IMR-90 (cell line): ENCODE results near the gene CACNA1G. TPM values are rescaled to one million over a fixed set of nuclear protein-coding genes. Genes with fewer than 3 reads are reported as not detected.

Experiments used
- ATAC-seq: fragments of 200-7000 bp; cut with Tn5 transposase; 2 replicates; pipeline ENCODE4 v1.9.1; 2020; ENCODE audit warnings: low read depth, mild to moderate bottlenecking, moderate library complexity
- BruUV-seq: library from RNA; stranded (reverse); fragments of 400-500 nt; replicated peaks from 2 replicates; lab custom pipeline; 2021; lab: Mats Ljungman, UMichigan
- CTCF ChIA-PET: fragments of 300-600 bp; formaldehyde crosslinking; extraction: SDS; loops from one replicate; lab custom pipeline; 2021; ENCODE audit warnings: antibody characterized with exemption; lab: Yijun Ruan, JAX
- POLR2A ChIA-PET: fragments of 300-600 bp; sonication (Branson Sonifier 250); formaldehyde crosslinking; loops from one replicate; lab custom pipeline; 2022; ENCODE audit warnings: antibody characterized with exemption; ENCODE audit not compliant: unreplicated experiment; lab: Charles Lee
- DNase-seq: peaks from one replicate; pipeline ENCODE4 v3.0.0; 2013
- H2AFZ ChIP-seq: replicated peaks from 2 replicates; pipeline ENCODE3; 2013; ENCODE audit warnings: low read length, mild to moderate bottlenecking; ENCODE audit not compliant: poor library complexity
- H2AK5ac ChIP-seq: 2 replicates; pipeline ENCODE4 v1.6.1; 2013; ENCODE audit warnings: low read depth, low read length, inconsistent platforms
- H2AK9ac ChIP-seq: replicated peaks from 2 replicates; pipeline ENCODE3; 2013; ENCODE audit warnings: mild to moderate bottlenecking, low read depth, low read length, moderate library complexity; ENCODE audit not compliant: poor library complexity
- H2BK120ac ChIP-seq: 2 replicates; pipeline ENCODE4 v1.6.1; 2013; ENCODE audit warnings: low read depth, low read length, inconsistent platforms
- H2BK15ac ChIP-seq: 3 replicates; pipeline ENCODE4 v1.6.1; 2013; ENCODE audit warnings: low read depth, low read length, inconsistent platforms
- H2BK20ac ChIP-seq: 2 replicates; pipeline ENCODE4 v1.6.1; 2013; ENCODE audit warnings: low read depth, mild to moderate bottlenecking, inconsistent platforms, low read length, moderate library complexity
- H2BK5ac ChIP-seq: 2 replicates; pipeline ENCODE4 v1.6.1; 2013; ENCODE audit warnings: mild to moderate bottlenecking, low read depth, low read length, inconsistent platforms; ENCODE audit not compliant: poor library complexity, severe bottlenecking
- H3K14ac ChIP-seq: replicated peaks from 2 replicates; pipeline ENCODE4 v1.6.1; 2013; ENCODE audit warnings: low read depth, low read length, inconsistent platforms
- H3K18ac ChIP-seq: 2 replicates; pipeline ENCODE4 v1.6.1; 2013; ENCODE audit warnings: low read depth, low read length, control low read depth
- H3K23ac ChIP-seq: 2 replicates; pipeline ENCODE4 v1.6.1; 2013; ENCODE audit warnings: low read depth, low read length, inconsistent platforms
- H3K27ac ChIP-seq: 2 replicates; pipeline ENCODE4 v1.5.1; 2013; ENCODE audit warnings: mild to moderate bottlenecking, control low read depth, low read length; ENCODE audit not compliant: insufficient read depth
- H3K27me3 ChIP-seq: 2 replicates; pipeline ENCODE4 v1.6.1; 2013; ENCODE audit warnings: low read length; ENCODE audit not compliant: control insufficient read depth, insufficient read depth
- H3K36me3 ChIP-seq: 2 replicates; pipeline ENCODE4 v1.6.1; 2013; ENCODE audit warnings: low read length, mixed read lengths; ENCODE audit not compliant: control insufficient read depth, insufficient read depth
- H3K4ac ChIP-seq: 2 replicates; pipeline ENCODE4 v1.6.1; 2013; ENCODE audit warnings: low read depth, low read length, inconsistent platforms
- H3K4me1 ChIP-seq: 2 replicates; pipeline ENCODE4 v1.6.1; 2013; ENCODE audit warnings: low read length, mixed read lengths; ENCODE audit not compliant: control insufficient read depth, insufficient read depth
- H3K4me2 ChIP-seq: 2 replicates; pipeline ENCODE4 v1.6.1; 2013; ENCODE audit warnings: low read depth, mild to moderate bottlenecking, control low read depth, low read length, moderate library complexity
- H3K4me3 ChIP-seq: 2 replicates; pipeline ENCODE4 v1.5.1; 2013; ENCODE audit warnings: low read depth, mild to moderate bottlenecking, control low read depth, low read length, moderate library complexity; ENCODE audit not compliant: insufficient read depth
- H3K56ac ChIP-seq: 2 replicates; pipeline ENCODE4 v1.6.1; 2013; ENCODE audit warnings: low read length, inconsistent platforms; ENCODE audit not compliant: insufficient read depth; ENCODE audit errors: extremely low read depth
- H3K79me1 ChIP-seq, 2 experiments: 2 replicates each; pipeline ENCODE4 v1.6.1; 2013; ENCODE audit warnings: low read length in 2 of 2, inconsistent platforms in 1 of 2, low read depth in 1 of 2
- H3K9ac ChIP-seq: 2 replicates; pipeline ENCODE4 v1.6.1; 2013; ENCODE audit warnings: low read depth, low read length, control low read depth
- H3K9me1 ChIP-seq: 2 replicates; pipeline ENCODE4 v1.6.1; 2013; ENCODE audit warnings: low read length, inconsistent platforms; ENCODE audit not compliant: insufficient read depth
- H3K9me3 ChIP-seq: 2 replicates; pipeline ENCODE4 v1.6.1; 2013; ENCODE audit warnings: low read length; ENCODE audit not compliant: control insufficient read depth, insufficient read depth
- H4K20me1 ChIP-seq: 2 replicates; pipeline ENCODE4 v1.6.1; 2013; ENCODE audit warnings: low read length, inconsistent platforms; ENCODE audit not compliant: insufficient read depth
- H4K5ac ChIP-seq: 2 replicates; pipeline ENCODE4 v1.6.1; 2013; ENCODE audit warnings: mild to moderate bottlenecking, low read depth, low read length, control low read depth
- H4K8ac ChIP-seq, 2 experiments: 2 replicates each; pipeline ENCODE4 v1.6.1; 2013; ENCODE audit warnings: low read depth in 2 of 2, low read length in 2 of 2, control low read depth in 1 of 2, inconsistent platforms in 1 of 2
- H4K91ac ChIP-seq: 2 replicates; pipeline ENCODE4 v1.6.1; 2013; ENCODE audit warnings: low read depth, low read length, inconsistent platforms; ENCODE audit not compliant: insufficient read depth
- BHLHE40 ChIP-seq: fragments of 150-350 bp; IDR thresholded peaks from 2 replicates; pipeline ENCODE4 v1.6.1; 2016; ENCODE audit warnings: mild to moderate bottlenecking, low read depth, low read length
- CEBPB ChIP-seq: IDR thresholded peaks from 2 replicates; pipeline ENCODE4 v1.6.1; 2012; ENCODE audit warnings: low read depth, low read length, improper control_type of control experiment
- CHD1 ChIP-seq: IDR thresholded peaks from 2 replicates; pipeline ENCODE4 v1.6.1; 2012; ENCODE audit warnings: low read depth, low read length, improper control_type of control experiment
- FOS ChIP-seq: fragments of 150-350 bp; IDR thresholded peaks from 2 replicates; pipeline ENCODE4 v1.6.1; 2016; ENCODE audit warnings: low read depth, low read length
- MAFK ChIP-seq: IDR thresholded peaks from 2 replicates; pipeline ENCODE4 v1.6.1; 2012; ENCODE audit warnings: low read depth, low read length, improper control_type of control experiment
- NFE2L2 ChIP-seq: fragments of 150-350 bp; IDR thresholded peaks from 2 replicates; pipeline ENCODE4 v1.6.1; 2016; ENCODE audit warnings: low read depth, mild to moderate bottlenecking, low read length
- POLR2A ChIP-seq: IDR thresholded peaks from 2 replicates; pipeline ENCODE4 v1.6.1; 2012; ENCODE audit warnings: mild to moderate bottlenecking, low read depth, low read length
- RAD21 ChIP-seq: IDR thresholded peaks from 2 replicates; pipeline ENCODE4 v1.6.1; 2012; ENCODE audit warnings: low read length, improper control_type of control experiment
- RCOR1 ChIP-seq: IDR thresholded peaks from 2 replicates; pipeline ENCODE4 v1.6.1; 2012; ENCODE audit warnings: mild to moderate bottlenecking, low read length, improper control_type of control experiment; ENCODE audit not compliant: insufficient replicate concordance
- RFX5 ChIP-seq: IDR thresholded peaks from 2 replicates; pipeline ENCODE4 v1.8.0; 2012; ENCODE audit warnings: low read depth, mild to moderate bottlenecking, low read length, moderate library complexity
- SMC3 ChIP-seq: fragments of 150-350 bp; IDR thresholded peaks from 2 replicates; pipeline ENCODE4 v1.6.1; 2016; ENCODE audit warnings: low read depth, mild to moderate bottlenecking, antibody characterized with exemption, low read length, moderate library complexity
- WGBS, 2 experiments: methylation state at CpG; one replicate each; pipeline versions ENCODE4 v1.1.5 to v1.1.7; 2013; ENCODE audit warnings: missing lambda C conversion rate in 2 of 2; ENCODE audit not compliant: insufficient read length in 1 of 2; ENCODE audit errors: extremely low coverage in 2 of 2; 5-methylcytosine and 5-hydroxymethylcytosine counted together
- dilution Hi-C: fragments of 300-500 bp; cut with HindIII; formaldehyde crosslinking; loops from one replicate; pipeline ENCODE4 v1.14.3; 2018; ENCODE audit warnings: low sequenced_read_pairs; ENCODE audit not compliant: unreplicated experiment
- in situ Hi-C: fragments of 300-500 bp; cut with MboI; formaldehyde crosslinking; loops from 3 replicates; pipeline ENCODE4 v1.14.3; 2019; ENCODE audit warnings: low sequenced_read_pairs, inconsistent platforms, mixed read lengths
- intact Hi-C: fragments of 100-400 bp; cut with micrococcal nuclease; formaldehyde crosslinking; loops from 2 replicates; pipeline ENCODE4 v1.10.0; 2022
- polyA plus RNA-seq, 3 experiments: library from polyadenylated mRNA; depleted of rRNA; stranded (reverse); fragments of >200 nt; gene quantifications; 2 replicates each; pipeline ENCODE4 v1.2.3, GENCODE V29; 2012; ENCODE audit warnings: low replicate concordance in 1 of 3
- total RNA-seq: library from RNA; depleted of rRNA; stranded (reverse); fragments of >200 nt; gene quantifications from 2 replicates; pipeline ENCODE4 v1.2.3, GENCODE V29; 2012
- TF ChIP-seq, protein P1 (sequence below): conservative IDR thresholded peaks from 2 replicates; pipeline ENCODE4 v1.5.1; 2012; ENCODE audit warnings: mild to moderate bottlenecking, low read depth, low read length, improper control_type of control experiment
- TF ChIP-seq, protein P2 (sequence below): fragments of 150-350 bp; IDR thresholded peaks from 2 replicates; pipeline ENCODE4 v1.6.1; 2016; ENCODE audit warnings: low read depth, mild to moderate bottlenecking, low read length, moderate library complexity, borderline replicate concordance
- TF ChIP-seq, protein P3 (sequence below): fragments of 150-350 bp; IDR thresholded peaks from 2 replicates; pipeline ENCODE4 v1.6.1; 2017; ENCODE audit warnings: mild to moderate bottlenecking, antibody characterized with exemption, low read length, low read depth

Gene CACNA1G
- total and polyA plus RNA-seq, 2 of the 4 experiments (the other 2 are of a cell fraction): under 0.01 to 0.03 TPM

DNA sequence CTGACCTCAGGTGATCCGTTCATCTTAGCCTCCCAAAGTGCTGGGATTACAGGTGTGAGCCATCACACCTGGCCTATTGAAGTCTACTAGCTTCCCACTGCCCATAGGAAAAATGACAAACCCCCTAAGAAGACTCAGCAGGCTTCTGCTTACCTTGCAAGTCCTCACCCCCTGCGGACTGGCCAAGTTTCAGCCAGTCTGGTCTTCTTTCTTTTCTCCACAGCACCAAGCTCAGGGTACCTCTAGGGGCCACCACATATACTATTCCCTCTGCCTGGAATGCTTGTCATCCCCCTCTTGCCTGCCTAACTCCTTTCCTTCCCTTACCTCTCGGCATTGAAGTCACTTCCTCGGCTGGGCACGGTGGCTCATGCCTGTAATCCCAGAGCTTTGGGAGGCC is 105.3 kb downstream of the CACNA1G start:
- Histone ChIP-seq H3K56ac (no peak overlapping the region), H2AFZ (no peak overlapping the region), H3K4me1 (peaks cover 30% of the 10 kb centered on the region), H3K18ac (no peak overlapping the region), H3K4me3 (no peak overlapping the region), H3K79me1 (peaks cover 0 to 20% of the 10 kb centered on the region in 2 experiments; a peak in 2 of 4 replicates), H3K23ac (no peak overlapping the region), H3K4ac (no peak overlapping the region), H4K5ac (no peak overlapping the region), H2BK20ac (no peak overlapping the region), H3K9ac (no peak overlapping the region), H4K91ac (no peak overlapping the region), H2BK120ac (no peak overlapping the region), H2AK5ac (no peak overlapping the region), H3K27ac (no peak overlapping the region), H4K8ac (no peak overlapping the region), H3K27me3 (no peaks in the 10 kb centered on the region), H4K20me1 (no peaks in the 10 kb centered on the region), H2AK9ac (no peak overlapping the region), H3K9me1 (peaks cover 38% of the 10 kb centered on the region), H3K14ac (no peak overlapping the region), H3K4me2 (no peak overlapping the region), H3K36me3 (no peaks in the 10 kb centered on the region), H2BK5ac (no peak overlapping the region), H3K9me3 (no peaks in the 10 kb centered on the region), H2BK15ac (no peak overlapping the region)
- ChIA-PET POLR2A (no interaction called here), CTCF (no interaction called here)
- TF ChIP-seq MAFK: no peak
- TF ChIP-seq NFE2L2: no peak
- TF ChIP-seq FOS: no peak
- TF ChIP-seq, protein P1, sequence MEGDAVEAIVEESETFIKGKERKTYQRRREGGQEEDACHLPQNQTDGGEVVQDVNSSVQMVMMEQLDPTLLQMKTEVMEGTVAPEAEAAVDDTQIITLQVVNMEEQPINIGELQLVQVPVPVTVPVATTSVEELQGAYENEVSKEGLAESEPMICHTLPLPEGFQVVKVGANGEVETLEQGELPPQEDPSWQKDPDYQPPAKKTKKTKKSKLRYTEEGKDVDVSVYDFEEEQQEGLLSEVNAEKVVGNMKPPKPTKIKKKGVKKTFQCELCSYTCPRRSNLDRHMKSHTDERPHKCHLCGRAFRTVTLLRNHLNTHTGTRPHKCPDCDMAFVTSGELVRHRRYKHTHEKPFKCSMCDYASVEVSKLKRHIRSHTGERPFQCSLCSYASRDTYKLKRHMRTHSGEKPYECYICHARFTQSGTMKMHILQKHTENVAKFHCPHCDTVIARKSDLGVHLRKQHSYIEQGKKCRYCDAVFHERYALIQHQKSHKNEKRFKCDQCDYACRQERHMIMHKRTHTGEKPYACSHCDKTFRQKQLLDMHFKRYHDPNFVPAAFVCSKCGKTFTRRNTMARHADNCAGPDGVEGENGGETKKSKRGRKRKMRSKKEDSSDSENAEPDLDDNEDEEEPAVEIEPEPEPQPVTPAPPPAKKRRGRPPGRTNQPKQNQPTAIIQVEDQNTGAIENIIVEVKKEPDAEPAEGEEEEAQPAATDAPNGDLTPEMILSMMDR: no peak
- no peak for TF ChIP-seq BHLHE40
- TF ChIP-seq, protein P2, sequence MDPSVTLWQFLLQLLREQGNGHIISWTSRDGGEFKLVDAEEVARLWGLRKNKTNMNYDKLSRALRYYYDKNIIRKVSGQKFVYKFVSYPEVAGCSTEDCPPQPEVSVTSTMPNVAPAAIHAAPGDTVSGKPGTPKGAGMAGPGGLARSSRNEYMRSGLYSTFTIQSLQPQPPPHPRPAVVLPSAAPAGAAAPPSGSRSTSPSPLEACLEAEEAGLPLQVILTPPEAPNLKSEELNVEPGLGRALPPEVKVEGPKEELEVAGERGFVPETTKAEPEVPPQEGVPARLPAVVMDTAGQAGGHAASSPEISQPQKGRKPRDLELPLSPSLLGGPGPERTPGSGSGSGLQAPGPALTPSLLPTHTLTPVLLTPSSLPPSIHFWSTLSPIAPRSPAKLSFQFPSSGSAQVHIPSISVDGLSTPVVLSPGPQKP: no peak
- no peak for TF ChIP-seq POLR2A
- TF ChIP-seq SMC3: no peak
- TF ChIP-seq CHD1: no peak
- no peak for TF ChIP-seq RAD21
- no peak for TF ChIP-seq RFX5
- no peak for TF ChIP-seq RCOR1
- TF ChIP-seq, protein P3, sequence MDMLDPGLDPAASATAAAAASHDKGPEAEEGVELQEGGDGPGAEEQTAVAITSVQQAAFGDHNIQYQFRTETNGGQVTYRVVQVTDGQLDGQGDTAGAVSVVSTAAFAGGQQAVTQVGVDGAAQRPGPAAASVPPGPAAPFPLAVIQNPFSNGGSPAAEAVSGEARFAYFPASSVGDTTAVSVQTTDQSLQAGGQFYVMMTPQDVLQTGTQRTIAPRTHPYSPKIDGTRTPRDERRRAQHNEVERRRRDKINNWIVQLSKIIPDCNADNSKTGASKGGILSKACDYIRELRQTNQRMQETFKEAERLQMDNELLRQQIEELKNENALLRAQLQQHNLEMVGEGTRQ: no peak
- no peak for TF ChIP-seq CEBPB
- DNase-seq: no peak
- dilution Hi-C loops: no loop called here
- 95% methylated on average over 4 of the region's 5 CpGs; no CpG with 5 or more reads in 1 of the 2 experiments for WGBS, 2 experiments
- in situ Hi-C loops: no loop called here
- no TSS peak for BruUV-seq
- no peak for ATAC-seq
- intact Hi-C loops: no loop called here
